MCF 10A (cell line): Measurements from ENCODE around the gene USH1C. TPM values are rescaled to one million over a fixed set of nuclear protein-coding genes. Genes with fewer than 3 reads are reported as not detected.

Experiments
- BruUV-seq: library from RNA; stranded (reverse); fragments of 400-500 nt; replicated peaks from 2 replicates; lab custom pipeline; 2021; lab: Mats Ljungman, UMichigan
- CTCF ChIA-PET: fragments of 300-600 bp; sonication (Branson Sonifier 250); formaldehyde crosslinking; extraction: SDS; loops from one replicate; lab custom pipeline; 2021; ENCODE audit warnings: antibody characterized with exemption, inconsistent platforms; lab: Yijun Ruan, JAX
- POLR2A ChIA-PET: fragments of 300-600, 350-650 bp; sonication (Branson Sonifier 250); formaldehyde crosslinking; extraction: SDS; loops from one replicate; lab custom pipeline; 2020; ENCODE audit warnings: antibody characterized with exemption, inconsistent platforms; lab: Yijun Ruan, JAX
- DNase-seq: peaks from one replicate; pipeline ENCODE4 v3.0.0-alpha.2; 2018; ENCODE audit not compliant: unreplicated experiment
- H3K27ac Mint-ChIP-seq: one replicate; pipeline ENCODE4 v1.8.0; 2022; ENCODE audit warnings: mild to moderate bottlenecking, low read depth, mixed read lengths; ENCODE audit not compliant: unreplicated experiment
- H3K27me3 Mint-ChIP-seq: one replicate; pipeline ENCODE4 v1.8.0; 2022; ENCODE audit warnings: mixed read lengths; ENCODE audit not compliant: insufficient read depth, unreplicated experiment
- H3K36me3 Mint-ChIP-seq: one replicate; pipeline ENCODE4 v1.8.0; 2022; ENCODE audit warnings: mild to moderate bottlenecking, moderate library complexity, mixed read lengths; ENCODE audit not compliant: insufficient read depth, unreplicated experiment
- H3K4me1 Mint-ChIP-seq: one replicate; pipeline ENCODE4 v1.8.0; 2022; ENCODE audit warnings: mixed read lengths; ENCODE audit not compliant: insufficient read depth, unreplicated experiment
- H3K4me3 Mint-ChIP-seq: one replicate; pipeline ENCODE4 v1.8.0; 2022; ENCODE audit warnings: mild to moderate bottlenecking, moderate library complexity, mixed read lengths; ENCODE audit not compliant: unreplicated experiment
- H3K9me3 Mint-ChIP-seq: one replicate; pipeline ENCODE4 v1.8.0; 2022; ENCODE audit warnings: mixed read lengths; ENCODE audit not compliant: unreplicated experiment
- CTCF ChIP-seq: fragments of 200-600 bp; IDR thresholded peaks from one replicate; pipeline ENCODE4 v1.8.0; 2022; ENCODE audit warnings: antibody characterized with exemption, mild to moderate bottlenecking; ENCODE audit not compliant: unreplicated experiment
- intact Hi-C: fragments of 100-400 bp; cut with micrococcal nuclease; formaldehyde crosslinking; loops from 2 replicates; pipeline ENCODE4 v1.14.1; 2022
- total RNA-seq: library from RNA; stranded (reverse); gene quantifications from 2 replicates; pipeline ENCODE4 v1.2.3, GENCODE V29; 2022

Gene USH1C
- total RNA-seq, 1 experiment from 2014 or later = not detected

- no peak for DNase-seq
- no peak overlapping the region for H3K4me3 Mint-ChIP-seq
- POLR2A ChIA-PET = no interaction called here
These were observed 14.7 kb upstream of the USH1C start for GRCh38 chr11:17558916-17559315.

GRCh38 chr11:17558025-17558780 lies 14.0 kb upstream of the USH1C start:
- no TSS peak for BruUV-seq
- no peak for TF ChIP-seq CTCF
- H3K4me3 Mint-ChIP-seq = no peak overlapping the region
- intact Hi-C loops = no loop called here
- POLR2A ChIA-PET = no interaction called here
- no peaks in the 10 kb centered on the region for H3K4me1 Mint-ChIP-seq
- no peaks in the 10 kb centered on the region for H3K36me3 Mint-ChIP-seq
- no peak for DNase-seq
- H3K27me3 Mint-ChIP-seq = peaks cover 14% of the 10 kb centered on the region
- no peak overlapping the region for H3K27ac Mint-ChIP-seq
- CTCF ChIA-PET = interaction anchor here (0.6 kb wide), 1 partner anchor 123 kb away, joined by 3 read pairs; no protein-coding TSS in a partner anchor
- no peaks in the 10 kb centered on the region for H3K9me3 Mint-ChIP-seq

More at GRCh38 chr11:17558916-17559315, 14.7 kb upstream of the USH1C start:
- CTCF ChIA-PET = interaction anchor here (1.7 kb wide), 1 partner anchor 31 kb away, joined by 4 read pairs; no protein-coding TSS in a partner anchor
- TF ChIP-seq CTCF = no peak
- Mint-ChIP-seq H3K27ac (no peak overlapping the region), H3K4me1 (no peaks in the 10 kb centered on the region), H3K9me3 (no peaks in the 10 kb centered on the region), H3K36me3 (no peaks in the 10 kb centered on the region), H3K27me3 (peaks cover 14% of the 10 kb centered on the region)
- intact Hi-C loops = no loop called here
- BruUV-seq = no TSS peak

GRCh38 chr11:17556999-17557398 lies 12.8 kb upstream of the USH1C start:
- Mint-ChIP-seq H3K4me3 (no peak overlapping the region), H3K4me1 (no peaks in the 10 kb centered on the region), H3K9me3 (no peaks in the 10 kb centered on the region), H3K27me3 (peaks cover 14% of the 10 kb centered on the region), H3K36me3 (no peaks in the 10 kb centered on the region), H3K27ac (no peak overlapping the region)
- CTCF ChIA-PET = no interaction called here
- TF ChIP-seq CTCF = no peak
- intact Hi-C loops = no loop called here
- POLR2A ChIA-PET = no interaction called here
- BruUV-seq = no TSS peak
- DNase-seq = no peak

GRCh38 chr11:17554487-17554886 lies 10.3 kb upstream of the USH1C start:
- no peak for TF ChIP-seq CTCF
- Mint-ChIP-seq H3K36me3 (no peaks in the 10 kb centered on the region), H3K9me3 (no peaks in the 10 kb centered on the region), H3K27ac (no peak overlapping the region), H3K4me1 (no peaks in the 10 kb centered on the region), H3K4me3 (no peak overlapping the region), H3K27me3 (peaks cover under 1% of the 10 kb centered on the region)
- intact Hi-C loops = no loop called here
- no peak for DNase-seq
- ChIA-PET CTCF (interaction anchor here (0.6 to 2.2 kb wide), 6 partner anchors 10 to 168 kb away, joined by 3 to 9 read pairs (median 4); no protein-coding TSS in a partner anchor), POLR2A (no interaction called here)
- no TSS peak for BruUV-seq
